Ascending aorta (tissue), 2 donors: Measurements from ENCODE around the gene LAMB1. TPM values are rescaled to one million over a fixed set of nuclear protein-coding genes. Genes with fewer than 3 reads are reported as not detected.

Source experiments
- DNase-seq, 2 donors: peaks; one replicate each; pipeline ENCODE4 v3.0.0-alpha.2; 2019; ENCODE audit warnings: low spot score in 2 of 2
- H3K27ac ChIP-seq, 2 donors: fragments of 200-600 bp; sonication (generic); one replicate each; pipeline ENCODE4 v1.5.1; 2016 to 2017; ENCODE audit warnings: mild to moderate bottlenecking in 1 of 2
- H3K27me3 ChIP-seq: fragments of 200-600 bp; sonication (generic); one replicate; pipeline ENCODE4 v1.5.1; 2017
- H3K36me3 ChIP-seq, 2 donors: fragments of 200-600 bp; sonication (generic); one replicate each; pipeline ENCODE4 v1.5.1; 2016
- H3K4me1 ChIP-seq, 2 donors: fragments of 200-600 bp; sonication (generic); one replicate each; pipeline ENCODE4 v1.5.1; 2016 to 2017; ENCODE audit warnings: mild to moderate bottlenecking in 1 of 2
- H3K4me3 ChIP-seq, 2 donors: fragments of 200-600 bp; sonication (generic); one replicate each; pipeline ENCODE4 v1.5.1; 2016 to 2017; ENCODE audit warnings: mild to moderate bottlenecking in 1 of 2
- H3K9me3 ChIP-seq, 2 donors: fragments of 200-600 bp; sonication (generic); one replicate each; pipeline ENCODE4 v1.5.1; 2016
- intact Hi-C: fragments of 100-400 bp; cut with DNase I; formaldehyde crosslinking; loops from one replicate; pipeline ENCODE4 v1.15.1; 2023
- total RNA-seq: library from RNA; depleted of rRNA; stranded (reverse); fragments of >200 nt; gene quantifications from one replicate; pipeline ENCODE4 v1.1.0, GENCODE V29; 2016
- TF ChIP-seq, protein P1 (sequence below), 3 experiments: fragments of 200-600 bp in 2 of 3; fragments of 450-650 bp in 1 of 3; sonication (generic) in 2 of 3; IDR thresholded peaks; one replicate each; pipeline ENCODE4 v1.5.1; 2016 to 2019; ENCODE audit warnings: antibody characterized with exemption in 3 of 3, mild to moderate bottlenecking in 1 of 3, moderate library complexity in 1 of 3

LAMB1 gene
- total RNA-seq, 1 donor from 2014 or later = 198 TPM

- Histone ChIP-seq H3K36me3 (peaks cover 31 to 54% of the 10 kb centered on the region in 2 donors), H3K4me1 (no peaks in the 10 kb centered on the region), H3K9me3 (no peaks in the 10 kb centered on the region), H3K27me3 (no peaks in the 10 kb centered on the region), H3K27ac (no peak overlapping the region), H3K4me3 (no peak overlapping the region)
- TF ChIP-seq, protein P1, sequence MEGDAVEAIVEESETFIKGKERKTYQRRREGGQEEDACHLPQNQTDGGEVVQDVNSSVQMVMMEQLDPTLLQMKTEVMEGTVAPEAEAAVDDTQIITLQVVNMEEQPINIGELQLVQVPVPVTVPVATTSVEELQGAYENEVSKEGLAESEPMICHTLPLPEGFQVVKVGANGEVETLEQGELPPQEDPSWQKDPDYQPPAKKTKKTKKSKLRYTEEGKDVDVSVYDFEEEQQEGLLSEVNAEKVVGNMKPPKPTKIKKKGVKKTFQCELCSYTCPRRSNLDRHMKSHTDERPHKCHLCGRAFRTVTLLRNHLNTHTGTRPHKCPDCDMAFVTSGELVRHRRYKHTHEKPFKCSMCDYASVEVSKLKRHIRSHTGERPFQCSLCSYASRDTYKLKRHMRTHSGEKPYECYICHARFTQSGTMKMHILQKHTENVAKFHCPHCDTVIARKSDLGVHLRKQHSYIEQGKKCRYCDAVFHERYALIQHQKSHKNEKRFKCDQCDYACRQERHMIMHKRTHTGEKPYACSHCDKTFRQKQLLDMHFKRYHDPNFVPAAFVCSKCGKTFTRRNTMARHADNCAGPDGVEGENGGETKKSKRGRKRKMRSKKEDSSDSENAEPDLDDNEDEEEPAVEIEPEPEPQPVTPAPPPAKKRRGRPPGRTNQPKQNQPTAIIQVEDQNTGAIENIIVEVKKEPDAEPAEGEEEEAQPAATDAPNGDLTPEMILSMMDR (IDR thresholded peaks at IDR 0.05) = no peak
- no peak for DNase-seq
- intact Hi-C loops = no loop called here
These were observed 91.0 kb downstream of the LAMB1 start for GRCh38 chr7:107911981-107912380.

DNA sequence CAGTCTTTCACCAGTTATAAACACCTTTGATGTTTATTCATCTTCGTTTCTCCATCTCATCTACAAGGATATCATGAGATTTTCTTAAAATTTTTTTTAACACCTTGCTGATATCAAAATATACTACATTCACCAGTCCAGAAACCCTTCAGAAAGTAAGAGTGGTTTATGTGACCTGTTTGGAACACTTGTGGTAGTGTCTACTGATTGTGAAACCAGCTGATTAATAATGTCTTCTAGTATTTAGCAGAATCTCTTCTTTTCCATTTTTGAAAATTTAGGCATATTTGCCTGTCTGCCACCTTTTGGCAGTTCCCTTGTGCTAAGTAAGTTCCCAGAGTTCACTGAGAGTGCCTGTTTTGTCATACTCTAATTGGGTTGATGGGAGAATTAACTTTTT is 93.5 kb downstream of the LAMB1 start:
- Histone ChIP-seq H3K27me3 (no peaks in the 10 kb centered on the region), H3K36me3 (peaks cover 33 to 64% of the 10 kb centered on the region in 2 donors), H3K9me3 (no peaks in the 10 kb centered on the region), H3K4me3 (no peak overlapping the region), H3K27ac (no peak overlapping the region), H3K4me1 (no peaks in the 10 kb centered on the region)
- TF ChIP-seq, protein P1 (IDR thresholded peaks at IDR 0.05) = no peak
- intact Hi-C loops = no loop called here
- DNase-seq = no peak

DNA sequence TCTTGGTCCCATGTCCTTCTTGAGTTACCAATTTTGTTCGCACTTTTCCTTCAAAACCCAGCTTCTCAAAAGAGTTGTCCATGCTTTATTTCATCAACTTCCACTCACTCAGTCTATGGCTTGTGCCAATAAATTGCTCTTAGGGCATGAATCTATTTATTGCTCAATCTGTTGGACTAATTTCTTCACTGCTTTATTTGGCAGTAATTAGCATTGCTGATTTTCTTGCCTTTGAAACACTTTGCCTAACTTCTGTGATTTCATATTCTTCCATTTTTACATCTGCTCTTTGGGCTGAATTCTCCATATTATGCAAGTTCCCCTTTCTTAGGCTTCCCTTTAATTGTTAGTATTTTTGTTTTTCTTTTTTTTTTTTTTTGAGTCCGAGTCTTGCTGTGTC is 95.2 kb downstream of the LAMB1 start:
- Histone ChIP-seq H3K4me1 (no peaks in the 10 kb centered on the region), H3K27ac (no peak overlapping the region), H3K36me3 (peaks cover 42 to 78% of the 10 kb centered on the region in 2 donors), H3K27me3 (no peaks in the 10 kb centered on the region), H3K9me3 (no peaks in the 10 kb centered on the region), H3K4me3 (no peak overlapping the region)
- no peak for DNase-seq
- intact Hi-C loops = no loop called here
- TF ChIP-seq, protein P1 (IDR thresholded peaks at IDR 0.05) = no peak

GRCh38 chr7:107902381-107902780 is 100.6 kb downstream of the LAMB1 start:
- Histone ChIP-seq H3K4me1 (peaks cover 0 to 2% of the 10 kb centered on the region in 2 donors), H3K27ac (no peak overlapping the region), H3K9me3 (no peaks in the 10 kb centered on the region), H3K4me3 (no peak overlapping the region), H3K36me3 (peaks cover 24 to 42% of the 10 kb centered on the region in 2 donors), H3K27me3 (no peaks in the 10 kb centered on the region)
- intact Hi-C loops = no loop called here
- no peak for DNase-seq
- TF ChIP-seq, protein P1 (IDR thresholded peaks at IDR 0.05) = no peak

DNA sequence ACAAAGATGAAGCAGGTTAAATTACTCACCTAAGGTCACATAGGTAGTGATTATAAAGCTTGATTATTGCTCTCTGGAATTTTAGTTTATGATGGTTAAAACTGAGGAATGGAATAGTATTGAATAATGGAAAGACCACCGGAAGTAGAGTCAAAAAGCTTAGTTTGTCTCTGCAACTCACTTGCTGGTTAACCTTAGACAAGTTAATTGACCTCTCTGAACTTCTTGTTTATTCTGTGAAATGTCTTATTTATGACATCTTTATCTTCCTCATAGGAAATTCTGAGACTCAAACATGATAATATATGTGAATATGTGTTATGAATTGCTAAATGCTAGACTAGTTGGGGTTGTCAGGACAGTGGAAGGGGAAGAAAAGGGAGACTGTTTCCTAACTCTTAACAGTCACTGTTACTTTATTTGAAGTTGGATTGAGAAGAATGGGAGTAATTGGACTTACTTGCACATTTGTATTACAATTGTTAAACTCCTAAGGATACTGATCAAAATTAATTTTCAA is 102.4 kb downstream of the LAMB1 start:
- TF ChIP-seq, protein P1 (IDR thresholded peaks at IDR 0.05) = no peak
- H3K9me3 ChIP-seq = no peaks in the 10 kb centered on the region
- H3K4me1 ChIP-seq = peaks cover 0 to 2% of the 10 kb centered on the region in 2 donors
- no peaks in the 10 kb centered on the region for H3K27me3 ChIP-seq
- intact Hi-C loops = no loop called here
- peaks cover 18 to 24% of the 10 kb centered on the region in 2 donors for H3K36me3 ChIP-seq
- DNase-seq = no peak
- no peak overlapping the region for H3K27ac ChIP-seq
- H3K4me3 ChIP-seq = no peak overlapping the region
